ENCODE data around the gene MRGPRD. TPM values are rescaled to one million over a fixed set of nuclear protein-coding genes. Genes with fewer than 3 reads are reported as not detected.
"Not testable (repeated sequence)": the region's sequence is repeated elsewhere in the genome, so short reads cannot be mapped to it uniquely, and the experiment has no call there.

MRGPRD gene
- total RNA-seq, 1 donor from 2014 or later = not detected

DNA sequence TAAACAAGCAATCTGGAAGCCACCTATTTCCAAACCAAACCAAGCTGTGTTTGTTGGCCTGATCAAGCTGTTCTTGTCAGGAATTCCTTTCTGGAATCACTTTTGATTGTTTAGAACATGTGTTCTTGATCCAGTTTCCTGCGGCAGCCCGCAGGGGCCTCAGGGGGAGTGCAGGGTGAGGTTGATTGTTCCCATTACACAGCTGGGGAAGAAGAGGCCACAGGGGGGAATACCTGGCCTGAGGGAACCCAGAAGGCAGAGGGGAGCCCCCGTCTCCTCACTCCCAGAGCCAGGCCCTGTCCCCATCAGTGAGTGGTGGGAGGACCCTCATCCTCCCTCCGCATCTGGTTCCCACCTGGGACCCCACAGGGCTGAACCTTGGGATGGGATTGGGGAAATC lies 4.2 kb downstream of the MRGPRD start:
- Mint-ChIP-seq H3K4me3 (ENCODE audit: unreplicated experiment) (no peak overlapping the region), H3K27ac (ENCODE audit: unreplicated experiment) (no peak overlapping the region), H3K4me1 (ENCODE audit: low read depth, unreplicated experiment) (no peaks in the 10 kb centered on the region), H3K9me3 (ENCODE audit: unreplicated experiment) (peaks cover 2% of the 10 kb centered on the region), H3K36me3 (ENCODE audit: low read depth, unreplicated experiment) (no peaks in the 10 kb centered on the region), H3K27me3 (ENCODE audit: low read depth, unreplicated experiment) (peaks cover 38% of the 10 kb centered on the region)
- no peaks in the 10 kb centered on the region for H3K36me3 ChIP-seq (ENCODE audit: insufficient read depth, low read length)
- H3K4me2 ChIP-seq (ENCODE audit: low read length) = no peak overlapping the region
- no peaks in the 10 kb centered on the region for H4K20me1 ChIP-seq (ENCODE audit: insufficient read depth, low read length)
- no peaks in the 10 kb centered on the region for H3K4me1 ChIP-seq (ENCODE audit: insufficient read depth, low read length)
- H3K9me3 ChIP-seq (ENCODE audit: insufficient read depth, low read depth, low read length) = no peaks in the 10 kb centered on the region
- no peak overlapping the region for H3K27ac ChIP-seq (ENCODE audit: low read depth, low read length)
- no peak overlapping the region for H3K4me3 ChIP-seq (ENCODE audit: insufficient read depth, low read depth, low read length)
- H3K9ac ChIP-seq (ENCODE audit: low read length) = no peak overlapping the region
- no peak overlapping the region for H2AFZ ChIP-seq (ENCODE audit: low read depth, low read length)
- FAIRE-seq (no peak), DNase-seq (ENCODE audit: low read depth) (no peak)
- H3K27me3 ChIP-seq (ENCODE audit: insufficient read depth, low read length) = peaks cover 21% of the 10 kb centered on the region
- H3K79me2 ChIP-seq (ENCODE audit: insufficient read depth, low read length) = no peaks in the 10 kb centered on the region
- TF ChIP-seq, protein P1, sequence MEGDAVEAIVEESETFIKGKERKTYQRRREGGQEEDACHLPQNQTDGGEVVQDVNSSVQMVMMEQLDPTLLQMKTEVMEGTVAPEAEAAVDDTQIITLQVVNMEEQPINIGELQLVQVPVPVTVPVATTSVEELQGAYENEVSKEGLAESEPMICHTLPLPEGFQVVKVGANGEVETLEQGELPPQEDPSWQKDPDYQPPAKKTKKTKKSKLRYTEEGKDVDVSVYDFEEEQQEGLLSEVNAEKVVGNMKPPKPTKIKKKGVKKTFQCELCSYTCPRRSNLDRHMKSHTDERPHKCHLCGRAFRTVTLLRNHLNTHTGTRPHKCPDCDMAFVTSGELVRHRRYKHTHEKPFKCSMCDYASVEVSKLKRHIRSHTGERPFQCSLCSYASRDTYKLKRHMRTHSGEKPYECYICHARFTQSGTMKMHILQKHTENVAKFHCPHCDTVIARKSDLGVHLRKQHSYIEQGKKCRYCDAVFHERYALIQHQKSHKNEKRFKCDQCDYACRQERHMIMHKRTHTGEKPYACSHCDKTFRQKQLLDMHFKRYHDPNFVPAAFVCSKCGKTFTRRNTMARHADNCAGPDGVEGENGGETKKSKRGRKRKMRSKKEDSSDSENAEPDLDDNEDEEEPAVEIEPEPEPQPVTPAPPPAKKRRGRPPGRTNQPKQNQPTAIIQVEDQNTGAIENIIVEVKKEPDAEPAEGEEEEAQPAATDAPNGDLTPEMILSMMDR (IDR thresholded peaks at IDR 0.05; ENCODE audit: insufficient read depth, low read depth, low read length) = no peak
- TF ChIP-seq EZH2 (IDR thresholded peaks at IDR 0.05; ENCODE audit: insufficient read depth, low read length) = no peak

DNA sequence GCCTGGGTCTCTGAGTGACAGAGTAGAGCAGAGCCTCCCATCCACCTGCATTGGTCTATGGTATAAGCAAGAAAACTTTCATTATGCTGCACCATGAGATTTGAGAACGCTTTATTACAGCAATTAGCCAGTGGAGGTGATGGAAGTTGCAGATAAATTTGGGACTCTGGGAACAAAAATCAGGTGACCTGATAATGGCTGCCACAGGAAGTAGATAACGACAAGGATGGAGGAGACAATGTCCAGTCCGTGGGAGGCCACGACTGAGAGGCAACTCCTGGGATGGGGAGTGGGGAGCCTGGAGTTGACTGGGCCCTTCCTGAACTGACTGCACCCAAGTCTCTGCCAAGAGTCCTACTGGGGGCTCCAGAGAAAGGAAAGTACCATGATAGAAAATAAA lies 4.7 kb downstream of the MRGPRD start:
- Mint-ChIP-seq H3K9me3 (ENCODE audit: unreplicated experiment) (peaks cover 2% of the 10 kb centered on the region), H3K4me1 (ENCODE audit: low read depth, unreplicated experiment) (no peaks in the 10 kb centered on the region), H3K4me3 (ENCODE audit: unreplicated experiment) (no peak overlapping the region), H3K27me3 (ENCODE audit: low read depth, unreplicated experiment) (peaks cover 42% of the 10 kb centered on the region), H3K36me3 (ENCODE audit: low read depth, unreplicated experiment) (no peaks in the 10 kb centered on the region), H3K27ac (ENCODE audit: unreplicated experiment) (no peak overlapping the region)
- no peak overlapping the region for H3K4me3 ChIP-seq (ENCODE audit: insufficient read depth, low read depth, low read length)
- no peak for DNase-seq (ENCODE audit: low read depth)
- no peaks in the 10 kb centered on the region for H3K79me2 ChIP-seq (ENCODE audit: insufficient read depth, low read length)
- H3K9me3 ChIP-seq (ENCODE audit: insufficient read depth, low read depth, low read length) = no peaks in the 10 kb centered on the region
- H2AFZ ChIP-seq (ENCODE audit: low read depth, low read length) = no peak overlapping the region
- no peaks in the 10 kb centered on the region for H3K4me1 ChIP-seq (ENCODE audit: insufficient read depth, low read length)
- TF ChIP-seq, protein P1 (IDR thresholded peaks at IDR 0.05; ENCODE audit: insufficient read depth, low read depth, low read length) = no peak
- no peak for TF ChIP-seq EZH2 (IDR thresholded peaks at IDR 0.05; ENCODE audit: insufficient read depth, low read length)
- H3K36me3 ChIP-seq (ENCODE audit: insufficient read depth, low read length) = no peaks in the 10 kb centered on the region
- no peak for FAIRE-seq
- no peak overlapping the region for H3K27ac ChIP-seq (ENCODE audit: low read depth, low read length)
- peaks cover 22% of the 10 kb centered on the region for H3K27me3 ChIP-seq (ENCODE audit: insufficient read depth, low read length)
- no peak overlapping the region for H3K9ac ChIP-seq (ENCODE audit: low read length)
- no peaks in the 10 kb centered on the region for H4K20me1 ChIP-seq (ENCODE audit: insufficient read depth, low read length)
- no peak overlapping the region for H3K4me2 ChIP-seq (ENCODE audit: low read length)

DNA sequence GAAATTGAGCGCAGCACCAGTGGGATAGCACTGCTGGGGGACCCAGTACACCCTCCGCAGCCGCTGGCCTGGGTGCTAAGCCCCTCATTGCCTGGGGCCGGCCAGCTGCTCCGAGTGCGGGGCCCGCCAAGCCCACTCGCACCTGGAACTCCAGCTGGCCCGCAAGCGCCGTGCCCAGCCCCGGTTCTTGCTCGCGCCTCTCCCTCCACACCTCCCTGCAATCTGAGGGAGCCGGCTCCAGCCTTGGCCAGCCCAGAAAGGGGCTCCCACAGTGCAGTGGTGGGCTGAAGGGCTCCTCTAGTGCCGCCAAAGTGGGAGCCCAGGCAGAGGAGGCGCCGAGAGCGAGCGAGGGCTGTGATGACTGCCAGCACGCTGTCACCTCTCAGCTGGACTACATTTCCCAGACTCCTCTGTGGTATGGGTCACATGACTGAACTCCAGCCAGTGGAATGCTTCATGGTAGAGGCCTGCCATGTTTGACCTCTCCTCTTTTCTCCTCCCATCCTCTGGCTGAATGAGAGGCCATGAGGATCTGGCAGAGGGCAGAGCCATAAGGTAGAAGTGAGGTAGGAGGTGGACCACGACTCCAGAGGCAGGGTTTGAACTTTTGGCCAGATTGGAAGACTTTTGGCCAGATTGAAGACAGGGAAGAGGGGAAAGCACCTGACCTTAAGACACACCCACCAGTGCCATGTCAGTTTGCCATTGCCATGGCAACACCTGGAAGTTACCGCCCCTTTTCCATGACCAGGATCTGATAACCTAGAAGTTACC lies 6.2 kb downstream of the MRGPRD start:
- Mint-ChIP-seq H3K4me1 (ENCODE audit: low read depth, unreplicated experiment) (no peaks in the 10 kb centered on the region), H3K27ac (ENCODE audit: unreplicated experiment) (no peak overlapping the region), H3K9me3 (ENCODE audit: unreplicated experiment) (peaks cover 2% of the 10 kb centered on the region), H3K36me3 (ENCODE audit: low read depth, unreplicated experiment) (no peaks in the 10 kb centered on the region), H3K4me3 (ENCODE audit: unreplicated experiment) (no peak overlapping the region), H3K27me3 (ENCODE audit: low read depth, unreplicated experiment) (peaks cover 44% of the 10 kb centered on the region)
- H3K79me2 ChIP-seq (ENCODE audit: insufficient read depth, low read length) = no peaks in the 10 kb centered on the region
- no peak overlapping the region for H3K9ac ChIP-seq (ENCODE audit: low read length)
- no peak overlapping the region for H2AFZ ChIP-seq (ENCODE audit: low read depth, low read length)
- H3K9me3 ChIP-seq (ENCODE audit: insufficient read depth, low read depth, low read length) = no peaks in the 10 kb centered on the region
- H4K20me1 ChIP-seq (ENCODE audit: insufficient read depth, low read length) = no peaks in the 10 kb centered on the region
- H3K4me2 ChIP-seq (ENCODE audit: low read length) = no peak overlapping the region
- TF ChIP-seq, protein P1 (IDR thresholded peaks at IDR 0.05; ENCODE audit: insufficient read depth, low read depth, low read length) = no peak
- no peak for TF ChIP-seq EZH2 (IDR thresholded peaks at IDR 0.05; ENCODE audit: insufficient read depth, low read length)
- peaks cover 30% of the 10 kb centered on the region for H3K27me3 ChIP-seq (ENCODE audit: insufficient read depth, low read length)
- no peaks in the 10 kb centered on the region for H3K36me3 ChIP-seq (ENCODE audit: insufficient read depth, low read length)
- H3K4me1 ChIP-seq (ENCODE audit: insufficient read depth, low read length) = no peaks in the 10 kb centered on the region
- no peak for DNase-seq (ENCODE audit: low read depth)
- H3K27ac ChIP-seq (ENCODE audit: low read depth, low read length) = no peak overlapping the region
- no peak for FAIRE-seq
- H3K4me3 ChIP-seq (ENCODE audit: insufficient read depth, low read depth, low read length) = no peak overlapping the region

DNA sequence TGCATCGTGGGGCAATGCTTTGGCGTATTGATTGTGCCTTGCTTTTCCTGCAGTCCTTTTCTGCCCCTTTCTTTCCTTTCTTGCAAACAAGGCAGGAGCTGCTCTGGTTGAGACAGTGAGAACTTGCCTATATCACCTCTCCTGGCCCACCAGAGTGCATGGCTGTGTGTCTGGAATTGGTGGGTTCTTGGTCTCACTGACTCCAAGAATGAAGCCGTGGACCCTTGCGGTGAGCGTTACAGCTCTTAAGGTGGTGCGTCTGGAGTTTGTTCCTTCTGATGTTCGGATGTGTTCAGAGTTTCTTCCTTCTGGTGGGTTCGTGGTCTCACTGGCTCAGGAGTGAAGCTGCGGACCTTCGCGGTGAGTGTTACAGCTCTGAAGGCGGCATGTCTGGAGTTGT lies 7.1 kb downstream of the MRGPRD start:
- not testable (repeated sequence) for H3K36me3 Mint-ChIP-seq (ENCODE audit: low read depth, unreplicated experiment); H3K4me1 ChIP-seq (ENCODE audit: insufficient read depth, low read length); FAIRE-seq; H3K27ac Mint-ChIP-seq (ENCODE audit: unreplicated experiment); H4K20me1 ChIP-seq (ENCODE audit: insufficient read depth, low read length); H3K9ac ChIP-seq (ENCODE audit: low read length); H3K4me3 ChIP-seq (ENCODE audit: insufficient read depth, low read depth, low read length); H3K9me3 ChIP-seq (ENCODE audit: insufficient read depth, low read depth, low read length); H3K27ac ChIP-seq (ENCODE audit: low read depth, low read length); H2AFZ ChIP-seq (ENCODE audit: low read depth, low read length); H3K9me3 Mint-ChIP-seq (ENCODE audit: unreplicated experiment); H3K79me2 ChIP-seq (ENCODE audit: insufficient read depth, low read length); H3K36me3 ChIP-seq (ENCODE audit: insufficient read depth, low read length); H3K4me3 Mint-ChIP-seq (ENCODE audit: unreplicated experiment); H3K4me2 ChIP-seq (ENCODE audit: low read length); H3K4me1 Mint-ChIP-seq (ENCODE audit: low read depth, unreplicated experiment); DNase-seq (ENCODE audit: low read depth)
- H3K27me3 ChIP-seq (ENCODE audit: insufficient read depth, low read length) = peaks cover 27% of the 10 kb centered on the region
- peaks cover 42% of the 10 kb centered on the region for H3K27me3 Mint-ChIP-seq (ENCODE audit: low read depth, unreplicated experiment)
